T-helper 9 cell (primary cell): ENCODE measurements around the gene LDLRAD4.

Experiments used
- DNase-seq: peaks from one replicate; pipeline ENCODE4 v3.0.0-alpha.2; 2020
- total RNA-seq, 2 donors: gene quantifications; one replicate each; lab custom pipeline; 2026; lab: John Stamatoyannopoulos, UW

The LDLRAD4 gene
- total RNA-seq, result 107 to 243 reads per million in 2 donors

- DNase-seq, result peak; percentile 23
Observed at GRCh38 chr18:13218368-13218991, at the start of gene LDLRAD4. Gene LDLRAD4 (plus strand): TSS chr18:13218760.

GRCh38 chr18:13173578-13174145, 44.9 kb upstream of the LDLRAD4 start:
- DNase-seq, result no peak

DNA sequence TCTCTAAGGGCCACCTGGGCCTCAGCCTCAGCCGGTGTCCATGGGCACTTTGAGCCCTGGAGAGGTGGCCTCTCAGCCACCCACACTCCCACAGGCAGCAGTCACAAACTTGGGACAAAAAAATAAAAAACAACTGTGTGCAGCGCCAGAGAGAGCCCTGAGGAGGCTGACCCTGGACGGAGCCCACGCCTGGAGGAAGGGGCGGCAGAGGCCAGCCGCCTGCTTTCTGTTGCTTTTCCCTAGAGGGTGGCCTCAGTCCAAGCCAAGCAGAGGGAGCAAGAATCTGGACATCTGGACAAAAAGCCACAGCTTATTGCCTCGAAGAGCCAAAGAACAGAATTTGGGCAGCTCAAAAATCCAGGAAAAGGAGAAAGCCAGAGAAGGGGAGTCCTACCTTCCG, 43.3 kb upstream of the LDLRAD4 start:
- no peak for DNase-seq

GRCh38 chr18:13175754-13176210, 42.8 kb upstream of the LDLRAD4 start:
- DNase-seq, result no peak

- DNase-seq, result no peak
Observed at GRCh38 chr18:13176847-13177246, 41.7 kb upstream of the LDLRAD4 start.

DNA sequence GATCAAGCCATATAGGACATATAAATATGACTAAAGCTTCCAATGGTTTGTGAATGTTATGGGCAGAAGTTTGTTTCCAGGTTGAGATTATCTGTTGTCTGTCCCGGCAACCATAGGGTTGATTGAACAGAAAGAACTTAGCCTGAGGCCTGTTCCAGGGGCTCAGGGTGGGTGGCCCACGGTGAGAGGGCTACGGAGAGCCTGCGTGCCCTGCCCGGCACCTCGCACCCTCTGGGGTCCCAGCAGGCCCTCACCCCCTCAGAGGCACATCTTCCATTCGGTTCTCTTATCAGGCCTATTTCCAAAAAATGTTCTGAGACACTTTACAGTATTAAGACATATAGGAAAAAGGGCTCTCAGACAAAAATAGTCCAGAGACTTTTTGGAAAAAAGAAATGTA, 40.4 kb upstream of the LDLRAD4 start:
- no peak for DNase-seq

DNA sequence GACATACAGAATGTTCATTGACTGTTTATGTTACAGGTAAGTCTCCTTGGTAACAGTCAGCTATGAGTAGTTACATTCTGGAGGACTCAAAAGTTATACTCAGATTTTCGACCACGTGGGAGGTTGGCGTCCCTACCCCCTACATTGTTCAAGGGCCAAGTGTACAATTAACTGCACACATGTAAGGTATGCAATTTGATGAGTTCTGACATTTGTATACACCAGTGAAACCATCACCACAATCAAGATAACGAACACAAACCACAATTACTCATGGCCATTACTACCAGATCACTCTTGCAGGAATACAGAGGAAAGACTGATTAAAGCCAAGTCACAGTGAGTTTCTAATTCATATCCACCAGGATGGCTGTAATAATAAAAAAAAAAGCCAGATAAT, 39.6 kb upstream of the LDLRAD4 start:
- DNase-seq, result no peak

DNA sequence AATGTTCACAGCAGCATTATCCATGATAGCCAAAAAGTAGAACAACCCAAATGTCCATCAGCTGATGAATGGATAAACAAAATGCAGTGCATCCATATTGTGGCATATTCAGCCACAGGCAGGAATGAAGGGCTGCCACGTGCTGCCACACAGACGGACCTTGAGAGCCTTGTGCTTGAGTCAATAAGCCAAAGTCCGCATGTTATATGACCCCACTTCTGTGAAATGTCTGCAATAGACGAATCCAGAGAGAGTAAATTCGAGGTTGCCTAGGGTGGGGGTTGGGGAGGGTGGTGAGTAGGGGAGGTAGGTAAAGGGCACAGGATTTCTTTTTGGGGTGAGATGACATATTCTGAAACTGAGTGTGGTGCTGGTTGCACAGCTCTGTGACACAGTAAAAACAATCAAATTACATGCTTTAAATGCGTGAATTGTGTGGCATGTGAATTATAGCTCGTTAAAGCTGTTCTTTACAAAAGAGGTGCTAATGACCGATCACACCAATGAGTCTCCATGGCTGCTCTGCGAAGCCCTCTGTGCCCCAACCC, 38.9 kb upstream of the LDLRAD4 start:
- DNase-seq, result no peak

GRCh38 chr18:13180614-13181375, 37.8 kb upstream of the LDLRAD4 start:
- DNase-seq, result no peak

DNA sequence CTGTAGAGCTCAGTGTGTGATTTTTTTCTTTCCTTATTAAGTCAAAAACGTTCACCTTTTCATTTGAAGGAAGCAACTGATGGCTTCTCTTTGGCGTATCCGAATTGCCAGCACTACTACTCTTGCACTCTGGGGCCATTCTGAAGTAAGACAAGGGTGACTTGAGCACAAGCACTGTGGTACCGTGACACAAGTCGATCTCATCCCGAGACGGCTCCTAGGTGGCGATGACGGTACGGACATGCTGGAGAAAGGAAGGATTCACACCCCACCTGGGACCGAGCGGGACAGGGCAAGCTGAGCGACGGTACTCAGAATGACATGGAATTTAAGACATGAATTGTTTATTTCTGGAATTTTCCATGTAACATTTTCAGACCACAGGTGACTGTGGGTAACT, 36.8 kb upstream of the LDLRAD4 start:
- DNase-seq, result no peak

- DNase-seq, result no peak
Observed at GRCh38 chr18:13183359-13183758, 35.2 kb upstream of the LDLRAD4 start.

- no peak for DNase-seq
Observed at GRCh38 chr18:13183790-13184189, 34.8 kb upstream of the LDLRAD4 start.

DNA sequence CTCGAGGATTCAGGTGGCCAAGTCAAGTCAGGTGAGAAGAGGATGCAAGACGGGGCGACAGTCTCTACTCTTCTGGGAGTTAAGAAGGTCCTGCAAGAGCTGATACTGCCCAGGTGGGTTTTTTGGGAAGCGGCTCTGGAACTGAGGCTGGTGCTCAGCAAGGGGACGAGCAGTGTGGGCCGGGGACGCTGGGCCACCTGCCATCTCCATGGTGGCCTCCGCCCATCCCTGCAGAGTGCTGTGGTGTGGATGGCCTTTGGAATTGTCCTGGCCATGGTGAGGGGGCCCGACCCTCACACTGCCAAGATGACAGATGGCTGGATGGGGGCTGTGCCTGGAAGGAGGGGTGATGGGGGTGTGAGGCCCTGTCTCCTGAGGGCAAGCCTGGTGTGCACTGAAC, 34.2 kb upstream of the LDLRAD4 start:
- DNase-seq, result no peak

GRCh38 chr18:13185675-13186198, 32.8 kb upstream of the LDLRAD4 start:
- no peak for DNase-seq

DNA sequence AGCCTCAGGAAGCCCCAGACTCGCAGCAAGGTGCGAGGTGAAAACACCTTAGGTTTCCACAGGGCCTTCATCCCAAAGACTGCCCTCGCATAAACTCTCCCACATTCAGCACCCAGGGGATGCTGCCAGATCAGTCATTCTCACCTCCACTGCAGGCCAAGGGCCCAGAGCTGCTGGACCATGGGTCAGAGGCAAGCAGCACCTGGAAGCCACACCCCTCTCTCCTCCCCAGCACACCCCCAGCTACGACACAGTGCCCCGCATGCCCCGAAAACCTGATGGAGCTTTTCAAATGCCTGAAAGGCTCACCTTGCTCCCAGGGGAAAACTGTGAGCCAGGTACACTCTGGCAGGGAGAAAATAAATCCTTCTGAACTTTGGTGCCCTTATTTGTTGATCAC, 31.9 kb upstream of the LDLRAD4 start:
- DNase-seq, result no peak

DNA sequence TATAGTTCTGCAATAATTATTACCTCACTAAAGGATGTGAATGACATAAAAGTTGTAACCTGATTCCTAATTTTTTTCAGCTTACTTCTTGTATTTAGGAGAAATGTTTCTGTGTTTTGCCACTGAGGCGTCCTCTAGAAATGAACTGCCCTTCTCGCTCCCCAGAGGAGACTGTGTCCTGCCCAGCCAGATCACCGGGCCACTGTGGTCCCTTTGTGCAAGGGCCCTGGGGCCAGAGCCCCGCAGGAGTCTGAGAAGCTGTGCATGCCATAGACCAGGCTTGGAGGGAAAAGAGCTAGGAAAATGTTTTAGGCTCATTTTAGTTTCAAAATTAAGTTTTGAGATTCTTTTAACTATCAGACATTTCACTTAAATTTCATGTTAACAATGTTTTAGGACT, 31.1 kb upstream of the LDLRAD4 start:
- DNase-seq, result no peak

DNA sequence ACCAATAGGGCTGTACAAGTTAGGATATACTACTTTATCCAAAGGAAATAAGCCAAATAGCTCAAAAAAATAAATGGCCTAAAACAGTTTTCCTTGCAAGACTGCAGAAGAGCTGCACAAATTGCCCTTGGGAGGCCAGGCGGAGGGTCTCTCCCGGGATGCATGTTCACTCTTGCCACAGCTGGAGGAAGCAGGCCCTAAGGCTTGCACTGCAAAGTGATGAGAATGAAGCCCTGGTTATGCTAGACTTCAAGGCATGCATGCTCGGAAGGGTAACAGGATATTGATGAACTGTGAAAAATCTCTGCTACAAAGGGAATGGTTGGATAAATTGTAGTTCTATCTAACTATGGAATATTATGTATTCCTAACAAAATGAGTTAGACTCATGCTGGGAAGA, 27.5 kb upstream of the LDLRAD4 start:
- DNase-seq, result no peak

- DNase-seq, result no peak
Observed at GRCh38 chr18:13191779-13192178, 26.8 kb upstream of the LDLRAD4 start.

- DNase-seq, result no peak
Observed at GRCh38 chr18:13192970-13193369, 25.6 kb upstream of the LDLRAD4 start.

- no peak for DNase-seq
Observed at GRCh38 chr18:13194239-13194638, 24.3 kb upstream of the LDLRAD4 start.

DNA sequence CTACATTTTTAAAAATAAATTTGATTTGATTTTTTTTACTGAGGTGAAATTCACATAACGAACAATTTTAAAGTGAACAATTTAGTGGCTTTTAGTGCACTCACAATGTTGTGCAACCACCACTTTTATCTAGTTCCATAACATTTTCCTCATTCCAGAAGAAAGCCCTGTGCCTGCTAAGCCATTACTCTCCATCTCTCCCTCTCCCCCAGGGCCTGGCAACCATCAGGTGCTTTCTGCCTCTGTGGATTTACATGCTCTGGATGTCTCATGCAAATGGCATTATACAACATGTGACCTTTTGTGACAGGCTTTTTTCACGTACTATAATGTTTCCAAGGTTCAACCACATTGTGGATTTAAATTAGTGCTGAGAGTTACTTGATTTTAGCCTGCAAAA, 19.9 kb upstream of the LDLRAD4 start:
- no peak for DNase-seq

DNA sequence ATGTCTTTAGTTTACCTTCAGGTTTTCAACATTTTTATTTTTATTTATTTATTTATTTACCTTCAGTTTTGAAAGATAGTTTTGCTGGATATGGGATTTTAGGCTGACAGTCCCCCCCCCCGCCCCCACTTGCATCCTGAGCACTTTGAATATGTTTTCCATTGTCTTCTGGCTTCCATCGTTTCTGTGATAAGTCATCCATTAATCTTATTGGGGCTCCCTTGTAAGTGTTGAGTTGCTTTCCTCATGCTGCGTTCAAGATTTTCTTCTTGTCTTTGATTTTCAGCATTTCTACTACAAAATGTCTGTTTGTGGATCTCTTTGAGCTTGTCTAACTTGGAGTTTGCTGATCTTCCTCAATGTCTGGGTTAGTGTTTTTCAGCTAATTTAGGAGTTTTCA, 19.4 kb upstream of the LDLRAD4 start:
- DNase-seq, result no peak

DNA sequence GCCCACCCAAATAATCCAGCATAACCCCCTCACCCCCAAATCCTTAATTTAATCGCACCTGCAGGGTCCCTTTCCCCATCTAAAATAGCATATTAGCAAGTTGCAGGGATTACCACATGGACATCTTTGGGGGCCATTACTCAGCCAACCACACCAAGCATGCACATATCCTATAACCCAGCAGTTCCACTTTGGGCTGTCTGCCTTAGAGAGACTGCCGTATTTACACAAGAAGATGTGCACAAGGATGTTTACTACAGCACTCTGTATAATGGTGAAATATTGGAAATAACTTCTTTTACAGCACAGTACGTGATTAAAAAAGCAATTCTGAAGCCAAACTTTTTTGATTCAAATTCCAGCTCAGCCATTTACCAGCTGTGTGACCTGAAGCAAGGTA, 17.3 kb upstream of the LDLRAD4 start:
- DNase-seq, result no peak

DNA sequence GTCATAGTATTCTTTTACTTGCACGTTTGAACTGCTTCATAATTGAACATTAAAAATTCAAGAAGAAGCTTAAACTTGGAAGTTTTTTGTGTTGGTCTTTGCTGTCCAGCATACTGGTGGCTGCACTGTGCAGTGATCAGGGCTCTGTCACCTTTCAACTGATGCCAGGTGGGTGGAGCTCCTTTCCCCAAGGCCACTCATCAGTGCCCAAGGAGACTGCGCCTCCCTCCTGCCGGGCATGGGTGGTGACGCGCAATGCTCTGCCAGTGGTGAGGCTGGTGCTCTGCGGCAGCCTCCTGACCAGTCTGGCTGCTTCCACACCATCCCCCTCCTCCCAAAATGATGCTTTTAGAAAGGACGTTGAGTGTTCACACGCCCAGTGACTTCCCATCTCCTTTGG, 16.0 kb upstream of the LDLRAD4 start:
- DNase-seq, result no peak
